Non-pigmented ciliary epithelial cell (primary cell): ENCODE measurements around the gene USH2A.

Experiments
- DNase-seq: peaks from one replicate; pipeline ENCODE4 v3.0.0-alpha.2; 2010; ENCODE audit warnings: low read depth

USH2A gene

DNA sequence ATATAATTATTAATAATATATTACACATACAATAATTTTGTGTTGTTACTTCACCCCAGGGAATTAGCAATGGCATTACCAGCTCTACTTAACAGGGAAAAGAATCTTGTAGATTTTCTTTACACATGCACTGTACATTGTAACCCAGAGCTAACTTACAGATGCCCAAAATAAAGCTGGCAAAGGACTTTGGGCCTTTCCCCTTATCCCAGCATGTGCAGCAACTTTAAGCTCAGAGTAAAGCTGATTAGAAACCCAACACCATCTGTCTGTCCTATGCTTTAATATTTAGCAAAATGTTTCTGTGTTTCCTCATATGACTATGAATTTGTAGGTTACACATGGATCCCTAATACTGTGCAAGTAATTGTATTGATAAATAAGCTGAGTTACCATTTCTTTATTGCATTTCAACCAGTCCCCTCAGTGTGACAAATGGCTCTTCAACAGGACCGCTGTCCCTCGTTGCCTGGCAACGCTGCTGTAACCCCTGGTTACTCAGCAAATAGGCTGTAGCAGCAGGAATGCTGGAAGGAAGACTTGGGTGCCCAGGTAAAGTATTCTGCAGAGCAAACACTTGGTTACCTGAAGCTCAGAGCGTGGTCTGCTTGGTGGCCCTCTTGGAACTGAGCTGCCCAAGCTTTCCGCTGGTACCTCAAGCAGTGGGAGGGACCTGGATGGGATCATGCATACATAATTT lies at the start of gene USH2A:
Gene USH2A (minus strand): TSS at position 628 of the 700 bp plus-strand sequence. CDS start 1,112 bp downstream, outside the sequence.
- DNase-seq, result no peak

DNA sequence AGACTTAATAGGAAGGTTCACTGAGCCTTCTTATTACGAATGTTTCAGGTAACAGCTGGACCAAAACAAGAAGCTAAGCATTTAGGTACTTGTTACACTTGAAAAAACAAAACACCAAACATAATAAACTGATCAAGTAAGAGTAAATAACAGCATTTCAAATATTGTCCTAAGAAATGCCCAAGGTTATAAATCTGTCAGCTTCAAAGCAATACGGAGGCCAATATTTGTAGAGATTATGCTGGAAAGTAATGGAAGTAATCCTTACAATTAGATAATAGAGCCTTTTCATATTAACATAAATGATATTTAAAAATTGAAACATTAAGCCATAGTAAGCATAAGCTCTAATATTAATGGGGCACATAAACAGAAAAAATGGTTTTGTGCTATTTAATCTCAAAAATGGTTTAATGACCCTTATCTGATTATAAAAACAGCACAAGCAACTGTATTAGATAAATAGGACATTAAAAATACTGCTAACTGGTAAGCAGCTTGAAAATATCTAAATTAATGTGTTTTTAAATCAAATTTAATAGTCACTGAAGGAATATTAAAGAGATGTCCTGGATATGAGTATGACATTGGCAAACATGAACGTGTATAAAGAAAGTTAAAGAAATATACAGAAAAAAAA lies 43.0 kb upstream of the USH2A start:
- no peak for DNase-seq

GRCh38 chr1:216464489-216464888 lies 41.2 kb upstream of the USH2A start:
- peak; percentile 88 for DNase-seq

- DNase-seq, result peak; percentile 42
These were observed 39.0 kb upstream of the USH2A start for GRCh38 chr1:216462066-216462775.

GRCh38 chr1:216461466-216461865 lies 38.2 kb upstream of the USH2A start:
- DNase-seq, result no peak

- no peak for DNase-seq
These were observed 36.5 kb upstream of the USH2A start for GRCh38 chr1:216459651-216460207.

GRCh38 chr1:216458812-216459211 lies 35.6 kb upstream of the USH2A start:
- no peak for DNase-seq

- DNase-seq, result no peak
These were observed 34.1 kb upstream of the USH2A start for GRCh38 chr1:216457356-216457755.

DNA sequence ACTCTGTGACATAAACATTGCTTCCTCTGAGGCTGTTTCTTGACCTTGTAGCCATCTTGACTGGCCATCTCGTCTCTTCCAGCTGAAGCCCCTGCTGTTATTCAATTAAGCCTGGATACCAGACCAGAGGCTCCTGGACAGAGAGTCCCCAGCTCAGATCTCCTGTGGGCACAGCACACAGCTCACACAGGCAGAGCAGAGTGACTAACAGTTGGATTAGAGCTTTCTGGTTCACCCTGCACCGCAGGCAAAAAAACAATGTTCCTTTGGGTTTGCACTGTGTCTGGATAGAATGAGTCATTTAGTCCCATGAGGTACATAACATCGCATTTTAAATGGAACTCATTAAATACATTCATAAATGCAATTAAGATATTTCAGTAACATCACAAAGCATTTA lies 33.4 kb upstream of the USH2A start:
- DNase-seq, result peak; percentile 83

GRCh38 chr1:216453777-216454176 lies 30.5 kb upstream of the USH2A start:
- DNase-seq, result no peak

DNA sequence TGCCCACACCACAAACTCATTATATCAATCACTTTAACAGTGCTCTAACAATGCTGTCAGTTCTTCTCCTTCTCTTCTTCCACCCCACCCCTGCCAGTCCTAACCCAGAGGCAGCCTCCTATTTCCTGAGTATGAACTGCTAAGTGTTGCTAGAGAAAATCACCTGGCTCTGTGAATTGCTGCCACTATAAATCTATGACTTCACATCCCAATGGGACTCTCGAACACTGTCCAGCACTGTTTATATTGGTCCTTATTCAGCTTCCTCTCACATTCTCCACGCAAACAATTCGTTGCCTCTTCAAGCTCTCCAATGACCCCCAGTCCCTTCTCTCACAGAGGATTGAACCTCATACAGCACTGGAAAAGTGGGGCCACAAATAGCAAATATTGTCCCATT lies 27.0 kb upstream of the USH2A start:
- no peak for DNase-seq

GRCh38 chr1:216448011-216448510 lies 24.8 kb upstream of the USH2A start:
- no peak for DNase-seq

- DNase-seq, result no peak
These were observed 14.4 kb upstream of the USH2A start for GRCh38 chr1:216437603-216438002.

- DNase-seq, result no peak
These were observed 11.0 kb upstream of the USH2A start for GRCh38 chr1:216434232-216434631.

DNA sequence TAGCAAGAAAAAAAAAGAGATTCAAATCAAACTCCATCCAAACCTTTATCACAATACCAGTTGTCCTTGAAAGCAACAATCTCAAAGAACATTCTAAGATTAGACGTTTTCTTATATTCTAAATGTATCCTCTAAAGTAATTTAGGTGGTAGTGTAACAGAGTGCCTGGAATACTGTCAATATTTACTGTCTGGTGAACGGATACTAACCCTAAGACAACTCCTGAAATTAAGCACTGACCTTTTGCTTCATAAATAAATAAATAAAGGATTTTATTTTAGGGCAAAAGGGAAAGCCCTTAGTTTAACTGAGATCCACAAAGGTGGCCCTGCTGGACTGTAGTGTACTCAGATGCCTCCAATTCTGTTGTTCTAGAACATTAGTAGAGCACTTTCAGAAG lies 9.9 kb upstream of the USH2A start:
- no peak for DNase-seq

GRCh38 chr1:216430744-216431143 lies 7.5 kb upstream of the USH2A start:
- no peak for DNase-seq

DNA sequence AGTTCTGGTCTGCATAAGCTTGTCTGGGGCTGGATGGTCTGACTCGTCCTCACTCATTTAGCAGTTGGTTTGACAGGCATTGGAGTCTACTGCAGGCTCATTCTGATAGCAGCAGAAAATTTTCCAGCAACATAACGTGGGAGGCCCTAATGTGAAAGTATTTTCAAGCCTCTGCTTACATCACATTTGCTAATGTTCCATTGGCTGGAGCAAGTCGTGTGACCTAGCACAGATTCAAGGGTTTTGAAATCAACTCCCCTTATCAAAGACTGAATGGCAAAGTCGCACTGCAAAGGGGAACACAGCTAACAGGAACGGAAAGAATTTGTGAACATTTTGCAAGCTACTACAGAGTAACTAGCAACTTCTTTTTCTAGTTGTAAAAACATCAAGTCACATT lies 2.3 kb upstream of the USH2A start:
- peak; percentile 5 for DNase-seq

GRCh38 chr1:216420746-216421145 lies 2.5 kb downstream of the USH2A start:
- DNase-seq, result no peak

DNA sequence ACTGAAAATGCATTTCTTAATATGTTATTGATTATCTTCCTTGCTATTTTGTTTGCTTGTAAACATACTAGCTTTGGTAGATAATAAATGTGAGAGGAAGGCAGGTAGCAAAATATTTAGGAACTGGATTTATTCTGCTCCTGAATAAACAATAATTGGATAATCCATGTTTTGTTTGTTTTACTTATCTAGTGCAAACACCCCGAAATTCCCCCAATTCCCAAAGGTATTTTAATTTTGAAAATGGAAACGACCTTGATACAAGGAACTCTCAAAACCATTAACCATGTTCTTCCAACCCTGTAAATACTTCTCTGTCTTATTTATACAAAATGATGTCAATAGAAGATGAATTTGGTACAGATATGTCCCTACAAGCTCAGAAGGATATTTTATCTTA lies 3.0 kb downstream of the USH2A start:
- DNase-seq, result no peak

DNA sequence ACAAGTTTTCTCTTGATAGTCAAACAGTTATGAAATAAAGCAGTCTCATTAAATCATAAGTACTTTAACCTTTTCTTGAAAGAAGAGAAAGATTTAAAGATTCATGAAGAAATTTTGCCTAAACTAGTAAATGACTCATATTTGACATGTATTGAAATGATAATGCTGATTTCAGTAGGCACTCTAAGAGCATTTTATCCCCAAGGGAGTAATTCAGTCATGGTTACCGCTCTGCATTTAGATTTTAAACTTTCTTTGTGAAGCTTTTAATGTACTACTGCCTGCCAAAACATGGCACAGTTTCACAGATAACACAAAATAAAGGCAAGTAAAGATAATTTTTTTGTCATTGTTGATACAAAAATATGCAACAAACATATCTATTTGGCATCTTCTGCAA lies 6.8 kb downstream of the USH2A start:
- DNase-seq, result no peak

DNA sequence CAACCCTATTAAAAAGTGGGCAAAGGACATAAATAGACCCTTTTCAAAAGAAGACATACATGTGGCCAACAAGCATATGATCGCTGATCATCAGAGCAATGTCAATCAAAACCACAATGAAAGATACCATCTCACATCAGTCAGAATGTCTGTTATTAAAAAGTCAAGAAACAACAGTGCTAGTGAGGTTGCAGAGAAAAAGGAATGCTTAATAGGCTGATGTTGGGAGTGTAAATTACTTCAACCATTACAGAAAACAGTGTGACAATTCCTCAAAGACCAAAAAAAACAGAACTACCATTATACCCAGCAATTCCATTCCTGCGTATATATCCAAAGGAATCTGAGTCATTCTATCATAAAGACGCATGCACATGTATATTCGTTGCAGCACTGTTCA lies 13.2 kb downstream of the USH2A start:
- no peak for DNase-seq

DNA sequence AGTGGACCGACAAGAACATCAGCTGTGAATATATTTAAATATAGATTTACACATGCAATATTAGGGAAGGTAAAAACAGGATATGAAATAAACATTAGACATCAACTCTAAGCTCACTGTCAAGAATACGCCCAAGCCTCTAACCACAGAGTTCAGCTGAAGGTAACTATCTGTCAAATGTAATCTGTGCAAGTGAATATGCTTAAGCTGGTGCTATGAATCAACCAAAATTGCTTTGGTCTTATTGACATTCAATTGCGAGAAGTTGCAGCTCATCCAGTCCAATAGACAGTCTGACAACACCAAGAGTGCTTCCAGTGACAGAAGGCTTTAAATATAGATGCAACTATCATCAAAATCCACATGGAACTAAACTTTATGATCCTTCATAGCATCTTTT lies 32.3 kb downstream of the USH2A start:
- DNase-seq, result peak; percentile 18

DNA sequence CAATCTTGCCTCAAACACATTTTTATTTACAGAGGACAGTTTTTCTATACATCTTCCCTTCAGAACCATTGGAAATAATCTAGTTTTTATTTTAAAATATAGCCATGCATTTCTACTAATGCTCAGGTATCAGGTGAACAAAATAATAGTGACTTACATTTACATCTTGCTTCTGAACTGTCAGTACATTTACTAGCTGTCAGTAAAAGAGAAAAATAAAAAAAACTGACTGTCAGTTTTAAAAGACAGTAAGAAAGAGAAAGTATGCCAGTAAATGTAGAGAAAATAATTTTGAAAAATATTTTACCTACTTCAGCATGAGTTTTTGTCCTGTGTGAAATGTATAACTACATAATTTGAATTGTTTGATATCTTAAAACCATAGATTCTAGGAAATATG lies 33.5 kb downstream of the USH2A start:
- DNase-seq, result no peak
